Renal cortex interstitium (tissue), 11 donors: ENCODE results near the gene CCL8. TPM values are rescaled to one million over a fixed set of nuclear protein-coding genes. Genes with fewer than 3 reads are reported as not detected.

ENCODE experiments used
- DNase-seq, 11 donors: peaks; one replicate each; pipeline ENCODE4 v3.0.0-alpha.2; 2013; ENCODE audit warnings: low read depth in 9 of 11, low spot score in 4 of 11; ENCODE audit errors: extremely low read depth in 1 of 11
- polyA plus RNA-seq, 3 donors: library from polyadenylated mRNA; unstranded; fragments of 120-200 nt; gene quantifications; one replicate each; pipeline ENCODE4 v1.2.1, GENCODE V29; 2013; ENCODE audit not compliant: insufficient read length in 3 of 3

CCL8 gene
- polyA plus RNA-seq, 3 donors = 0.24 TPM; not detected in 2

- no peak for DNase-seq
Measured at GRCh38 chr17:34363183-34363661, 44.0 kb downstream of the CCL8 start, which contains the start of gene CCL1. CCL1 (minus strand) TSS chr17:34363233; CDS start chr17:34363161, 72 bp downstream.

GRCh38 chr17:34364751-34365150, 45.5 kb downstream of the CCL8 start:
- DNase-seq = no peak

GRCh38 chr17:34365340-34365739, 46.1 kb downstream of the CCL8 start:
- no peak for DNase-seq

- DNase-seq = no peak
Measured at GRCh38 chr17:34366010-34366409, 46.8 kb downstream of the CCL8 start.

- DNase-seq = no peak
Measured at GRCh38 chr17:34366529-34367107, 47.4 kb downstream of the CCL8 start.

GRCh38 chr17:34367486-34368195, 48.4 kb downstream of the CCL8 start:
- no peak for DNase-seq

- no peak for DNase-seq
Measured at GRCh38 chr17:34368196-34368945, 49.1 kb downstream of the CCL8 start.

GRCh38 chr17:34368946-34369500, 49.8 kb downstream of the CCL8 start:
- DNase-seq = no peak

- DNase-seq = no peak
Measured at GRCh38 chr17:34369571-34369970, 50.3 kb downstream of the CCL8 start.

- DNase-seq = no peak
Measured at GRCh38 chr17:34370376-34370996, 51.3 kb downstream of the CCL8 start.

GRCh38 chr17:34370997-34371395, 51.8 kb downstream of the CCL8 start:
- DNase-seq = no peak

Other genes with a start within 250 kb of the CCL8 start
- 10 to 100 TPM; 15.6 to 18.5 (median 16.4) TPM for gene CCL2, start 64.2 kb upstream of the CCL8 start, polyA plus RNA-seq
- not detected for gene CCL7, start 49.2 kb upstream of the CCL8 start, polyA plus RNA-seq
- 1 to 10 TPM in 1 of 3 donors, under 1 TPM in 2; 0.50 to 1.1 (median 0.70) TPM for gene CCL11, start 33.7 kb upstream of the CCL8 start, polyA plus RNA-seq
- under 1 TPM in 2 of 3 donors, not detected in 1; 0.30 to 0.40 TPM for gene CCL13, start 37.0 kb downstream of the CCL8 start, polyA plus RNA-seq
- not detected for gene CCL1, start 43.8 kb downstream of the CCL8 start, polyA plus RNA-seq